ENCODE measurements around the gene CATSPER2. TPM values are rescaled to one million over a fixed set of nuclear protein-coding genes. Genes with fewer than 3 reads are reported as not detected.

The CATSPER2 gene
- 18.2 TPM for total RNA-seq

DNA sequence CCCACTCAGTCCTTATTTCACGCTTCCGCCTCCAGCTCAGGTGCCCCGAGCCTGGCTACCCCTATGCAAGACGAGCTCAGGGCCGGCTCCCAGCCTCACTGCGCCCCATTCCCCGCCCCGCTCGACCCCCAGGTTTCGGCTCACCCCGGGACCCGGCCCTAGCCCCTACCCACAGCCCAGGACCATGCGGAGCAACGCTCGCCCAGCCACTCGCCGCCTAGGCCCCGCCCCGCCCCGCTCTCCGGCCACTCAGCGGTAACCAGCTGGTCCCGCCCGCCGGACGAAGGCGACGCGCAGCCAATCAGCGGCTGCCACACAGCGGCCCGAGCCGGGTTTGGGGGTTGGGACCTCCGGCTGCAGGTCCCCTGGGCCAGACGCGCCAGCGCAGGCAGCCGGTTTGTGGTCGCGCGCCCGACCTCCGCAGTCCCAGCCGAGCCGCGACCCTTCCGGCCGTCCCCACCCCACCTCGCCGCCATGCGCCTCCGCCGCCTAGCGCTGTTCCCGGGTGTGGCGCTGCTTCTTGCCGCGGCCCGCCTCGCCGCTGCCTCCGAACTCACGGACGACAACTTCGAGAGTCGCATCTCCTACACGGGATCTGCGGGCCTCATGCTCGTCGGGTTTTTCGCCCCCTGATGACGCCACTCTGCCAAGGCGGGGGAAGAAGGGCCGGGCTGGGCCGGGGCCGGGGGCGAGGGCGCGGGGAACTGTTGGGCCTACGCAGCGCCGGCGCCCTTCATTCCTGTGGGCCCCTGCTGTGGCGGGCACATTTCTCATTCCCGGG lies at the start of gene CATSPER2:
CATSPER2 (minus strand) TSS at position 196 of the 781 bp plus-strand sequence. CDS start 783 bp downstream, outside the sequence.

DNA sequence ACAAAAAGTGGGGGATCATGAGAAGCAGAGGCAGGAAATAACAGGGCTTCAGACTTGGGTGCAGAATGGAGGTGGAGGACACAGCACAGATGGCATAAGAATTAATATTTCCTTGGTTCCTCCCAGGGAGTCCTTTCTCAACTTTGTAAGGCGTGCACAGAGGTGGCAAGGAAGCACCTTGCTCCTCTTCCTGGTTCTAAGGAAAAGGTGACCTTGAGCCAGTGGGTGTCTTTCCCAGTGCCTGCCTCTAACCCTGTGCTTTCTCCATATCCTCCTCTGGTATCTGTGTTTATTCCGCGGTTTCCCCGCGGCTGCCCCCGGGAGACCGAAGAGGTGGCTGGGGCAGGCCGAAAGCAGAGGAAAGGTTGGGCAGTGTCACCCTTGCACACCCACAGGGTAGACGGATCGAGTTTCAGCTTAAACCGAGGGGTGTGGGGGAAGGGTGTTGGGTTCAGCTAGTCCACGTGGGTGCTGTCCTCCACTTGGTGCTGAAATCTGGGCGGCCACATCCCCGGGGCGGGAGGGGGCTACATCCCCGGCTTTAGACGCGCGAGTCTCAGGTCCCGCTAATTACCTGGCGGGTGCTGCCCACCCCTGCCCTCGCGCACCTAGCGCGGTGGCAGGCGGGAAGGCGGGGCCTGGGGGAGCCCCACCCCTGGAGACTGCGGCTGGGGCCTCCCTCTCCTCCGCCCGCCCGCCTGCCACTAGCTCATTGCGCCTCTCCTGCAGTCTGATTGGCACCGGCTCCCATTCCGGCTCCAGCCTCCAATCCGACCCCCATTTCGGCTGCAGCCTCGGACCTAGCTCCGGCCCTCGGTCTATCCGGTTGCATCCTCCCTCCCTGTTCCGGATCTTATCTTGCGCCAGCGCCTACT lies 44.7 kb upstream of the CATSPER2 start, which contains the start of gene CKMT1A:
CKMT1A (plus strand) TSS at position 712 of the 875 bp plus-strand sequence. CDS start 192 bp downstream, outside the sequence.

DNA sequence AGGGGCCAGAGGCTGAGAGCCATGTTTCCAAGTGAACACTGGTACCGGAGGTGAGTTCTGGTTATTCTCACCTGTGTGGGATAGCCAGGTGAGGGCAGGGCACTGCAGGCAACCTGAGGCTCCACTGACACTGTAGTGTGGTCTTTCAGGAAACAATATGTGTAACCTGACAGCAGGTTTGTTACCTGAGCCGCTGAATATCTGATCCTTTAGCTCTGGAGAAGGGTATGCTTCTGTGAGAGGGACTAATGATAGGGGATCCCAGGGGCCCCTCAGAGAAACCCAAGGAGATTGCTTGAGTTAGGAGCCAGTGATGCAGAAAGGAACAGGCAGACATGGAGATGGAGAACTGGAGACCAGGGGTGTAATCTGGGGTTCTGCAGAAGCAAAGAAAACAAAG lies 29.9 kb downstream of the CATSPER2 start, which contains the start of gene STRC:
STRC (minus strand) TSS at position 101 of the 400 bp plus-strand sequence; CDS start at position 23, 78 bp downstream.

DNA sequence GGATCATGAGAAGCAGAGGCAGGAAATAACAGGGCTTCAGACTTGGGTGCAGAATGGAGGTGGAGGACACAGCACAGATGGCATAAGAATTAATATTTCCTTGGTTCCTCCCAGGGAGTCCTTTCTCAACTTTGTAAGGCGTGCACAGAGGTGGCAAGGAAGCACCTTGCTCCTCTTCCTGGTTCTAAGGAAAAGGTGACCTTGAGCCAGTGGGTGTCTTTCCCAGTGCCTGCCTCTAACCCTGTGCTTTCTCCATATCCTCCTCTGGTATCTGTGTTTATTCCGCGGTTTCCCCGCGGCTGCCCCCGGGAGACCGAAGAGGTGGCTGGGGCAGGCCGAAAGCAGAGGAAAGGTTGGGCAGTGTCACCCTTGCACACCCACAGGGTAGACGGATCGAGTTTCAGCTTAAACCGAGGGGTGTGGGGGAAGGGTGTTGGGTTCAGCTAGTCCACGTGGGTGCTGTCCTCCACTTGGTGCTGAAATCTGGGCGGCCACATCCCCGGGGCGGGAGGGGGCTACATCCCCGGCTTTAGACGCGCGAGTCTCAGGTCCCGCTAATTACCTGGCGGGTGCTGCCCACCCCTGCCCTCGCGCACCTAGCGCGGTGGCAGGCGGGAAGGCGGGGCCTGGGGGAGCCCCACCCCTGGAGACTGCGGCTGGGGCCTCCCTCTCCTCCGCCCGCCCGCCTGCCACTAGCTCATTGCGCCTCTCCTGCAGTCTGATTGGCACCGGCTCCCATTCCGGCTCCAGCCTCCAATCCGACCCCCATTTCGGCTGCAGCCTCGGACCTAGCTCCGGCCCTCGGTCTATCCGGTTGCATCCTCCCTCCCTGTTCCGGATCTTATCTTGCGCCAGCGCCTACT lies 55.1 kb downstream of the CATSPER2 start, which contains the start of gene CKMT1B:
CKMT1B (plus strand) TSS at position 700 of the 863 bp plus-strand sequence. CDS start 192 bp downstream, outside the sequence.

DNA sequence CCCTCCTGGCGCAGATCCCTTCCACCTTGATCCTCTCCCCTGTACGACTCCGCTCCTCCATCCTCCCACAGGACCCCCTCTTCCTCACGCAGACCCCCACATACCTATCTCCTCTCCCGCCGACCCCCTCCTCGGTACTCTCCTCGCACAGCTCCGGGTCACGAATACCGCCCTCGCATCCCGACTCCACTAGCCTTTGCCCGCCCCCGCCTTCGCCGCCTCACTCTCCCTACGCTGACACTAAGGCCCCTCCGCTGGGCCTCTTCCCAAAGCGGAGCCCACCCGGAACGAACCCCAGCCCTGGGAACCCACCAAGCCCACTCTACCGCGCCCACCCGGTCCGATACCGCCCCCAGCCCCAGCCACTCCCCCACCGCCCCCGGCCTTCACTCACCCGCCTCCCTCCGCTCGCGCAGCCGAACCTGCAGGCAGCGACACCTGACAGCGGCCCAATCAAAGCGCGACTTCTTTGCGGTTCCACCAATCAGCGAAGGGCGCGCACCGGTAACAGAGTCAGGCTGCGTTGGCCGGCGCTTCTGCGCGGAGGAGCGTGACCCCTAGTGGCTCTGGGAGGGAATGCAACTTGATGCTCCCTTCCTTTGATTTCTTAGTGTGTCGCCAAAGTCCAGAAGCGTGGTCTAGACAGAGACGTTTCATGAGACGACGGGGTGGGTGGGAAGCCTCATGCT lies 58.7 kb downstream of the CATSPER2 start, which contains the start of gene PPIP5K1:
PPIP5K1 (minus strand) TSS at position 431 of the 689 bp plus-strand sequence. CDS start 5,704 bp downstream, outside the sequence.

Small RNAs within 50 kb of the gene (small RNA-seq; reads per million reads assigned to genes)
- gene PDIA3P2 (ENCODE audit: low replicate concordance) (not detected), gene RNU6-554P (ENCODE audit: low replicate concordance) (not detected), gene RNU6-610P (ENCODE audit: low replicate concordance) (not detected)

Other genes with a start within 250 kb of the CATSPER2 start
- gene TP53BP1, start 155.7 kb downstream of the CATSPER2 start, total RNA-seq = 258 TPM
- gene MAP1A, start 131.2 kb downstream of the CATSPER2 start, total RNA-seq = 48.2 TPM
- gene PPIP5K1, start 58.6 kb downstream of the CATSPER2 start, total RNA-seq = 99.2 TPM
- gene CKMT1B, start 54.8 kb downstream of the CATSPER2 start, total RNA-seq = 11.9 TPM
- 1.6 TPM for gene STRC, start 30.0 kb downstream of the CATSPER2 start, total RNA-seq
- 12.2 TPM for gene CKMT1A, start 45.0 kb upstream of the CATSPER2 start, total RNA-seq
- gene PDIA3, start 97.6 kb upstream of the CATSPER2 start, total RNA-seq = 34.1 TPM
- gene ELL3, start 128.1 kb upstream of the CATSPER2 start, total RNA-seq = 5.0 TPM
- 62.3 TPM for gene SERF2, start 143.5 kb upstream of the CATSPER2 start, total RNA-seq
- gene SERINC4, start 151.4 kb upstream of the CATSPER2 start, total RNA-seq = not detected
- gene HYPK, start 151.8 kb upstream of the CATSPER2 start, total RNA-seq = 11.0 TPM
- 21.0 TPM for gene MFAP1, start 175.8 kb upstream of the CATSPER2 start, total RNA-seq
- 17.2 TPM for gene WDR76, start 178.2 kb upstream of the CATSPER2 start, total RNA-seq

All from parietal lobe (tissue), 2 donors.